Measurements from ENCODE around the gene LAMA2.

DNA sequence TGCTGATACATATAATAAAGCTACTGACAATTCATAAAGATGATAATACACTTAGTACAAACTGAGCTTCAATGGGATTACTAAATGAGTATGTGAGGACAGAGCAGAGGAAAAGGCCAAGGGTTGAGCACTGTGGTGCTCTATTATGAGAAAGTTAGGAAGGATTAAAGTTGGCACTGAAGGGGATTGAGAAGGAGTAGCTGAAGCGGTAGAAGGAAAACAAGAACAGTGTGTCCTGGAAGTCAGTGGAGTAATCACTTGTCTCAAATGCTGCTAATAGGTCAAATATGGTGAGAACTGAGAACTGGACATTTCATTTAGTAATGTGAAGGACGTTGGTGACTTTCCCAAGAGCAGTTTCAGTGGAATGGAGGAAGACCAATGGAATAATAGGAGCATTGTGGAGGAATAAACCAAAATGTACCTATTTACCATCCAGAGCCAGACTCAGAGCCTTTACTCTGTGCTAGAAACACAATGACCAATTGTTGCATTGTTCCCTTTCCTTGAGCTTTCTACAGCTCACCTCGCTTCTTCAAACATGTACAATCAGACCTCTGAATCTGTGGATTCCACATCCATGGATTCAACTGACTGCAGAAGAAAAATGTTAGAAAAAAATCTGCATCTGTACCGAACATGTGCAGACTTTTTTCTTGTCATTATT is 255.9 kb downstream of the LAMA2 start:
- TF ChIP-seq POLR2AphosphoS5 (IDR thresholded peaks at IDR 0.05; ENCODE audit: borderline replicate concordance, low read depth, low read length), result no peak
- no peak for TF ChIP-seq EZH2 (IDR thresholded peaks at IDR 0.05)
- TF ChIP-seq FOXP2 (optimal IDR thresholded peaks at IDR 0.05; ENCODE audit: control extremely low read depth, extremely low read length, insufficient read depth), result no peak

Data from SK-N-MC (cell line).